OCI-LY1 (cell line): ENCODE measurements around the gene PCAT6.

Experiments
- CTCF ChIP-seq: fragments of 200-600 bp; sonication (generic), shearing (Covaris generic); IDR thresholded peaks from 2 replicates; pipeline ENCODE4 v1.5.1; 2017; ENCODE audit warnings: mild to moderate bottlenecking, antibody characterized with exemption, low read length, moderate library complexity, mixed read lengths
- EZH2 ChIP-seq: fragments of 200-600 bp; sonication (generic), shearing (Covaris generic); IDR thresholded peaks from 2 replicates; pipeline ENCODE4 v1.8.0; 2017; ENCODE audit warnings: borderline replicate concordance, mixed run types, mild to moderate bottlenecking, antibody characterized with exemption, low read length, moderate library complexity, mixed read lengths

GRCh38 chr1:202854787-202855186 lies 44.0 kb downstream of the PCAT6 start:
- no peak for TF ChIP-seq CTCF
- no peak for TF ChIP-seq EZH2
